Stimulated activated naive CD8-positive, alpha-beta T cell treated with anti-CD3 and anti-CD28 coated beads, Interleukin-15, amount 100 ng/mL, for 72 hours (primary cell): ENCODE results near the gene ADGRA1.

ENCODE experiments used
- ATAC-seq: fragments of 150-1000 bp; cut with Tn5 transposase; 2 replicates; pipeline ENCODE4 v1.10.0; 2021; ENCODE audit warnings: mild to moderate bottlenecking, moderate library complexity
- DNase-seq, 2 donors: peaks; one replicate each; pipeline ENCODE4 v3.0.0; 2021 to 2022
- H3K27ac Mint-ChIP-seq, 2 donors: one replicate each; pipeline ENCODE4 v1.8.0; 2022; ENCODE audit warnings: mild to moderate bottlenecking in 2 of 2, mixed read lengths in 2 of 2, moderate library complexity in 2 of 2
- H3K27me3 Mint-ChIP-seq: one replicate; pipeline ENCODE4 v1.8.0; 2022; ENCODE audit warnings: mixed read lengths
- H3K4me1 Mint-ChIP-seq: one replicate; pipeline ENCODE4 v1.8.0; 2022; ENCODE audit warnings: mild to moderate bottlenecking, mixed read lengths
- H3K4me3 Mint-ChIP-seq, 2 donors: one replicate each; pipeline ENCODE4 v1.8.0; 2022; ENCODE audit warnings: mild to moderate bottlenecking in 2 of 2, mixed read lengths in 2 of 2, moderate library complexity in 1 of 2
- H3K9me3 Mint-ChIP-seq, 2 donors: one replicate each; pipeline ENCODE4 v1.8.0; 2022; ENCODE audit warnings: mixed read lengths in 2 of 2

Gene ADGRA1

DNA sequence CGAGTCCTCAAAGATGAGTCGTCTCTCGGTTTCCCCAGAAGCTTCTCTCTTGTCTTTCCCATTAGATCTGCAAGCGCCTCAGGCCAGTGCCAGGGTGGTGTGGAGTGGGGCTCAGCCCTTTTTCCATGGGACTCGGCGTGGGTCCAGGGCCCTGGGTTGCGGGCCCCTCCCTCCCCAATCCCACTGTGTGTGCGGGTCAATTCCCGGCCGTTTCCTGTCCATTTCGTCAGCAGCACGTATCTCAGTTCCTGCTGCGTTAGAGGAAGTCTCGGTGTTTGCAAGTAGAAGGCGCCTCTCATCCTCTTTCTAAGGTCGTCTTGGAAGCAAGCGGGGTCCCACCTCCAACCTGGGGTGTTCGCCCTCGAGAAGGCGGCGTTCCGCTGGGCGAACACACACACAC is 25.1 kb upstream of the ADGRA1 start:
- DNase-seq (no peak), ATAC-seq (no peak)
- peaks cover 34% of the 10 kb centered on the region for H3K27me3 Mint-ChIP-seq
- no peak overlapping the region for H3K27ac Mint-ChIP-seq
- peaks cover 15% of the 10 kb centered on the region for H3K4me1 Mint-ChIP-seq
- no peaks in the 10 kb centered on the region for H3K9me3 Mint-ChIP-seq
- no peak overlapping the region for H3K4me3 Mint-ChIP-seq

DNA sequence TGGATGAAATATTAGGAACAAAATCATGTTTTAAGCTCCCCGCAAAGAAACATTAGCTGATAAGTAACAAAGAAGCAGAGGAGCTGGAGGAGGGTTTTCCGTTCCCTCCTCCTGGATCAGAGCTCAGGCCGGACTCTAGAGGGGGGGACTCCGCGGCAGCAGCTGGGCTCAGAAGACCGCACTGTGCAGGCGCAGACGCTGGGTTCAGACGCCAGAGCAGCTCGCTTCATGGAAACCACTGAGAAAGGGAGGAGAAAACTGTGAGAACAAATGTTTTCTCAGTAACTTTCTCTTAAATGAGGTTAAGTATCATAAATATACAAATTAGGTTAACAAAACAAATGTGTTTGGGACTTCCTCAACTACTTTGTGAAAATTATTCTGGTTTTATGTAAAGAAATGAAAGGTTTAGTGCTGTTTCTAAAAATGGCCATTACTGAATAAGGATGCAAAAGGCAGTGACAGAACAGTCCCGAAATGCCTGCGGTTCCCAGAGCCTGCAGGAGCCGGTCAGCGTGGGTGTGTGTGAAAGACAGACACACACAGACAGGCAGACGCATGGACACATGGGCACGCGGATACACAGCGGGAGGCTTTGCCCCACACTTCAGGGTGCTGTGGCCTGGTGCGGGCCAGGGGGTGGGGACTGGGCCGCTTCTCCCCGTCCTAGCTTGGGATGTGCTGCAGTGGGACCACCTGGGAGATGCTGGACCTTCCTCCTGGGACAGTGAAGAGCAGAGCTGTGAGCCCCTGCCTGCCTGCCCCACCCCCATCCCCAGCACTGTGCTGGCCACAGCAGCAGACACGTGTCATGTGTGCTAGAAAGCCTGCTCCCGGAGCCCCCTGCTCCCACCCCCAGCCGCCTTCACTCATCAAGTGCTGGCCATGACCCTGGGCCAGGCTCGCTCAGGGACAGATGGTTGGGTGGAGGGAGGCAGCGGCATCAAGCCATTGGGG is 20.3 kb upstream of the ADGRA1 start:
- no peaks in the 10 kb centered on the region for H3K27me3 Mint-ChIP-seq
- no peaks in the 10 kb centered on the region for H3K9me3 Mint-ChIP-seq
- H3K4me3 Mint-ChIP-seq, result no peak overlapping the region
- H3K4me1 Mint-ChIP-seq, result no peaks in the 10 kb centered on the region
- no peak overlapping the region for H3K27ac Mint-ChIP-seq
- DNase-seq, result no peak
- no peak for ATAC-seq

GRCh38 chr10:133068111-133069032 is 19.4 kb upstream of the ADGRA1 start:
- H3K9me3 Mint-ChIP-seq, result no peaks in the 10 kb centered on the region
- ATAC-seq (no peak), DNase-seq (no peak)
- peak overlapping the region in 1 of 2 donors; percentile 67 for H3K27ac Mint-ChIP-seq
- H3K27me3 Mint-ChIP-seq, result no peaks in the 10 kb centered on the region
- H3K4me3 Mint-ChIP-seq, result no peak overlapping the region
- no peaks in the 10 kb centered on the region for H3K4me1 Mint-ChIP-seq

- Mint-ChIP-seq H3K27ac (peak overlapping the region in 1 of 2 donors; percentile 67), H3K4me1 (no peaks in the 10 kb centered on the region), H3K9me3 (no peaks in the 10 kb centered on the region), H3K27me3 (peaks cover 4% of the 10 kb centered on the region), H3K4me3 (no peak overlapping the region)
- ATAC-seq, result peak; percentile 14
- DNase-seq, result no peak
Observed at GRCh38 chr10:133069033-133069525, 18.6 kb upstream of the ADGRA1 start.

DNA sequence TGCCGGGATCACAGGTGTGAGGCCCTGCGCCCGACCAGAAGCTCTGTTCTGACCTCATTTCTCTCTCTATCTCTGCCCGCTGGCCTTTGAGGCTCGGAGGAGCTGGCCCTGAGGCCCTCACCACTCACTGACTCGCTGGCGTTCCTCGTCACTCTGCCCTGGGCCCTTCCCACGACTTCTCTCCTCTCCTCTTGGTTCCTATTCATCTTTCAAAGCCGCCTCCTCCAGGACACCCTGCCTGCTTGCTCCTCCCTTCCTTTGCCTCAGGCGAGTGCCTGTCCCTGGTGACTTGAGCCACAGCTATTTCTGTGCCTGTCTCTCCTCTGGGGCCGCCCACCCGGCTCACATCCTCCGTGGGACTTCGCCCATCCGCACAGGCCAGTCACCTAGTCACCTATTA is 17.3 kb upstream of the ADGRA1 start:
- no peak overlapping the region for H3K27ac Mint-ChIP-seq

DNA sequence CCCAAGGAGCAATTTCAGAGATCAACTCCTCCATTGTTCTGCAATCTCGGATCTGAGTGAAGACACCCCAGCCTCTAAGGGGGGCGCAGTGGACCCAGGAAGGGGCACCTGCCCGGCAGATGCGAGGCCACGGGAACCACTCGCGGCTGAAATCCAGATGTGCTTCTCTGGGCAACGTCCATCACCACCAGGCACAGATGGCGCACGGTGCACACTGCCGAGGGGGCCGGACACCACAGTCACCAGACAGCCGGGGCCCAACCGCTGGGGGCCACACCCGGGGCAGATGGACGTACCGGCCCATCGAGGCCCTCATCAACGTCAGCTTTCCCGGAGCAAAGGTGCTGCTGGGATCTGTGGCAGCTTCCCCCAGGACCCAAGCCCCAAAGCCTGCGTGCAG is 16.9 kb upstream of the ADGRA1 start:
- H3K4me1 Mint-ChIP-seq, result no peaks in the 10 kb centered on the region

More for the DNA sequence above, 17.3 kb upstream of the ADGRA1 start:
- DNase-seq (no peak), ATAC-seq (no peak)
- Mint-ChIP-seq H3K27me3 (peaks cover 17% of the 10 kb centered on the region), H3K9me3 (no peaks in the 10 kb centered on the region), H3K4me3 (no peak overlapping the region), H3K4me1 (no peaks in the 10 kb centered on the region)

GRCh38 chr10:133071733-133072132 is 16.0 kb upstream of the ADGRA1 start:
- no peak overlapping the region for H3K4me3 Mint-ChIP-seq
- H3K4me1 Mint-ChIP-seq, result no peaks in the 10 kb centered on the region
- peaks cover 19% of the 10 kb centered on the region for H3K27me3 Mint-ChIP-seq
- DNase-seq (no peak), ATAC-seq (no peak)
- no peak overlapping the region for H3K27ac Mint-ChIP-seq
- no peaks in the 10 kb centered on the region for H3K9me3 Mint-ChIP-seq

More for the DNA sequence above, 16.9 kb upstream of the ADGRA1 start:
- Mint-ChIP-seq H3K4me3 (no peak overlapping the region), H3K27ac (no peak overlapping the region), H3K27me3 (peaks cover 19% of the 10 kb centered on the region), H3K9me3 (no peaks in the 10 kb centered on the region)
- ATAC-seq, result no peak
- no peak for DNase-seq

- H3K4me1 Mint-ChIP-seq, result no peaks in the 10 kb centered on the region
- no peak overlapping the region for H3K27ac Mint-ChIP-seq
- no peak for ATAC-seq
- no peak for DNase-seq
- H3K27me3 Mint-ChIP-seq, result peaks cover 19% of the 10 kb centered on the region
- H3K4me3 Mint-ChIP-seq, result no peak overlapping the region
- no peaks in the 10 kb centered on the region for H3K9me3 Mint-ChIP-seq
Observed at GRCh38 chr10:133072196-133072595, 15.5 kb upstream of the ADGRA1 start.

DNA sequence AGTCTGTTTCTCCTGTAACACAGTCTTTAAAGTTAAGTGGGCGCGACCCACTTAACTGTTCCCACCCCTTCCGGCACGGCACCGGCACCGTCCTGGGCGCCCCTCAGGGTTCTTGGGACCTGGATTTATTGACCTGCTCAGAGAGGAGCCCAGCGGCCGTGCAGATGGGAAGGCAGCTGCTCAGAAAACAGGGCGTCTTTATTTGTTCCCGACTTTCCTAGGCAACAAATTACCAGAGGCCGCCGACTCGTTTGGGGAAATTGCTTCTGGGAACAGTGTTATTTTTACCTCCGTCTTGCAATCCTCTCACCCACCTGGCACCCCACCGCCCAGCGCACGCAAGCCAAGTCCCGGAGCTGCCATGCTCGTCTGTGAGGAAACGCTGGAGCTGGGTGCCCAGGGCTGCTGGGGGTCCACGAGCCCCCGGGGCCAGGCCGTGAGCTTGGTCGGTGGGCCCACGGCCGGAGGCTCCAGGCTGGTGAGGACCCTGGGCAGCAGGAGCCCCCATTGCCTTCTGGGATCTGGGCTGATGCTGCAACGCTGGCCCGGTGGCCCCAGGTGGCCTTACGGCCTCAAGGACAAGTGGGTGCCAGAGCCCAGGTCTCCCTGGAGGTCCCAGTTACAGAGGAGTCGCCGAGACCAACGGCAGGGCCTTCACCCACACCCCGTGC is 14.9 kb upstream of the ADGRA1 start:
- Mint-ChIP-seq H3K4me1 (no peaks in the 10 kb centered on the region), H3K27me3 (peaks cover 19% of the 10 kb centered on the region), H3K9me3 (no peaks in the 10 kb centered on the region), H3K4me3 (no peak overlapping the region), H3K27ac (no peak overlapping the region)
- DNase-seq (no peak), ATAC-seq (no peak)

DNA sequence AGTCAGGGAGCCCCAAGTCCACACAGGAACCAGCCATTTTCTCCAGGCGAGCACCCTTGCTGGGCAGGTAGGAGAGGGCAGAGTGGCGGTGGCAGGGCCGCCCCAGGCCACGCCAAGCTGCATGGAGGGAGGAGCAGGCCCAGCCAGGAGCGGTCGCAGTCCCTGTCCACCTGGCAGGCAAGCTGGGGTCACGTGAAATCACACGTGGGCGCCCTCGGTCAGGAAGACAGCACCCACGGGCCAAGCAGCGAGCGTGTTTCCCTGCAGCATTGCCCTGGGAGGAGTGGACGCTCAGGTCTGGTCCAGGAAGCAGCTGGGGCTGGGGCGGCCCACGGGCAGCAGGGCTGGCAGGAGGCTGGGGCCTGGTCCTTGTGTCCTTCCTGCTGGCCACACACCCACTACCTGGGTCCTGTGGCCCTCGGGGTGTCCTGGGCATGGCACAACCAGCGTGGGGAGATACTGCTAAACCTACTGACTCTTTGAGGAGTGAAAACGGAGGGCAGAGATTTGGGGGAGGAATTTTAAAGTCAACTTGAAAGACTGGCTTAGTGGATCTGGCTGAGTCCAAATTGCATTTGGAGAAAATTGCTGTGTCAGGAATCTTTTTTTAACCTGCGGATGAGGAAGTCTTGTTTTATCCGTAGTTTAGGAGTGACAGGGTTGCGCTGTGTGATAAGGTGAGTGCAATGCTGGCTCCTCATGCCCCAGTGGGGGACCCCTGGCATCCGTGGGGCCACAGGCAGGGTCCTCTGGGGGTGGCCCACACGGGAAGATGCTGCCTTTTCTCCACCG is 12.2 kb upstream of the ADGRA1 start:
- Mint-ChIP-seq H3K27me3 (peaks cover 19% of the 10 kb centered on the region), H3K4me3 (no peak overlapping the region), H3K9me3 (no peaks in the 10 kb centered on the region), H3K4me1 (no peaks in the 10 kb centered on the region), H3K27ac (no peak overlapping the region)
- no peak for DNase-seq
- no peak for ATAC-seq

GRCh38 chr10:133076274-133077038 is 11.3 kb upstream of the ADGRA1 start:
- Mint-ChIP-seq H3K4me3 (no peak overlapping the region), H3K27ac (no peak overlapping the region), H3K4me1 (no peaks in the 10 kb centered on the region), H3K27me3 (peaks cover 19% of the 10 kb centered on the region), H3K9me3 (no peaks in the 10 kb centered on the region)
- ATAC-seq (no peak), DNase-seq (no peak)

GRCh38 chr10:133079836-133080682 is 7.7 kb upstream of the ADGRA1 start:
- Mint-ChIP-seq H3K4me1 (no peaks in the 10 kb centered on the region), H3K4me3 (no peak overlapping the region), H3K9me3 (no peaks in the 10 kb centered on the region), H3K27me3 (peaks cover 21% of the 10 kb centered on the region), H3K27ac (no peak overlapping the region)
- ATAC-seq, result peak; percentile 26
- DNase-seq, result no peak

DNA sequence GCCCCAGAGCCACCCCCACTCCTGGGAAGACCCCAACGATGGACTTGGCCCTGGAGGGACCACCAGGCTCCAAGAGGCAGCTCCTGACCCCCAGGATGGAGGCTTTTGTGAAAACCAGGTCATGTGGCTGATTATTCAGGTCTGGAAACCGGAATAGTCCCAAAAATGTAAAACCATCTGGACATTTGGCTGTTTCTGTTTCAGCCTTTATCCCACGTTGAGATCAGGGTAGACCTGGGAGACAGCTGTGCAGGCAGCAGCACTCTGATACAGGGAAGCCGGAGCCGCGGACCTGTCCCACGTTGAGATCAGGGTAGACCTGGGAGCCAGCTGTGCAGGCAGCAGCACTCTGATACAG is 7.1 kb upstream of the ADGRA1 start:
- Mint-ChIP-seq H3K9me3 (no peaks in the 10 kb centered on the region), H3K27ac (no peak overlapping the region), H3K27me3 (peaks cover 19% of the 10 kb centered on the region), H3K4me3 (no peak overlapping the region), H3K4me1 (no peaks in the 10 kb centered on the region)
- DNase-seq, result no peak
- ATAC-seq, result no peak
